ENCODE results near the gene TRIML2.

TRIML2 gene, protein sequence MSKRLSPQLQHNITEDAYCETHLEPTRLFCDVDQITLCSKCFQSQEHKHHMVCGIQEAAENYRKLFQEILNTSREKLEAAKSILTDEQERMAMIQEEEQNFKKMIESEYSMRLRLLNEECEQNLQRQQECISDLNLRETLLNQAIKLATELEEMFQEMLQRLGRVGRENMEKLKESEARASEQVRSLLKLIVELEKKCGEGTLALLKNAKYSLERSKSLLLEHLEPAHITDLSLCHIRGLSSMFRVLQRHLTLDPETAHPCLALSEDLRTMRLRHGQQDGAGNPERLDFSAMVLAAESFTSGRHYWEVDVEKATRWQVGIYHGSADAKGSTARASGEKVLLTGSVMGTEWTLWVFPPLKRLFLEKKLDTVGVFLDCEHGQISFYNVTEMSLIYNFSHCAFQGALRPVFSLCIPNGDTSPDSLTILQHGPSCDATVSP

DNA sequence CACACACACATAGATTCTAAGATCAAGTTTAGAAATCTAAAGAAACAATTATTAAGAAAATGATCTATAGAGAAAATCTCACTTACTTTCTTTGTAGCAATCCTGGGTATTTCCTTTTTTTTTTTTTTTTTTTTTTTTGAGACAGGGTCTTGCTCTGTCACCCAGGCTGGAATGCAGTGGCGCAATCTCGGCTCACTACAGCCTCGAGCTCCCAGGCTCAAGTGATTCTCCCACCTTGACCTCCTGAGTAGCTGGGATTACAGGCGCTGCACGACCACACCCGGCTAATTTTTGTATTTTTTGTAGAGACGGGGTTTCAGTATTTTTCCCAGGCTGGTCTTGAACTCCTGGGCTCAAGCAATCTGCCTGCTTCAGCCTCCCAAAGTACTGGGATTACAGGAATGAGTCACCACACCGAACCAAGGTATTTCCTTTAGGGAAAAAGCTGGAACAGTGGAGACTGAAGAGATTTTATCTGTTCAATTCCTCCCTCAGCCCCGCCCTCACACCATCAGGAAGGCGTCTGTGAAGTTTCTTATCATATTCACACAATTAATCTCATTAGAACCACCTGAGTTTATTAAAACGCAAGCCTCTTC is at the start of gene TRIML2:
Gene TRIML2 (minus strand): TSS at position 447 of the 599 bp plus-strand sequence. CDS start 4,235 bp downstream, outside the sequence.
- DNase-seq (ENCODE audit: low read depth): no peak

DNA sequence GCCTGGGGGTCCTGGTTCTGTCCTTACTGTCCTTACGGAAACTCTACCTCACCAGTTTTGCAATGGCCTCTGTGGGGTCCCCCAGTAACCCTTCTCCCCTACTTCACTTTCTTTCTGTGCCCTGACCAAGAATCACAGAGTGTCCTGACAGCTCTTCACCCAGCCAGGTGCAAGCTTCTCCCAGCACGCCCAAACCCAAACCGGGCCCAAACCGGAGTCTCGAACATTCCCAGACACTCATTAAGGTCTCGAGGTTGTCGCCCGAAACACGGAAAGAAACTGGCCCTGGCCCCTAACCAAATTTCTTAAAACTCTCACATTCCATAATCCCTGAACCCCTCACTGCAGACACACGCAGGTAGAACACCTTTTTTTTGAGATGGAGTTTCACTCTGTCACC is 48.9 kb upstream of the TRIML2 start:
- DNase-seq (ENCODE audit: low read depth): no peak

DNA sequence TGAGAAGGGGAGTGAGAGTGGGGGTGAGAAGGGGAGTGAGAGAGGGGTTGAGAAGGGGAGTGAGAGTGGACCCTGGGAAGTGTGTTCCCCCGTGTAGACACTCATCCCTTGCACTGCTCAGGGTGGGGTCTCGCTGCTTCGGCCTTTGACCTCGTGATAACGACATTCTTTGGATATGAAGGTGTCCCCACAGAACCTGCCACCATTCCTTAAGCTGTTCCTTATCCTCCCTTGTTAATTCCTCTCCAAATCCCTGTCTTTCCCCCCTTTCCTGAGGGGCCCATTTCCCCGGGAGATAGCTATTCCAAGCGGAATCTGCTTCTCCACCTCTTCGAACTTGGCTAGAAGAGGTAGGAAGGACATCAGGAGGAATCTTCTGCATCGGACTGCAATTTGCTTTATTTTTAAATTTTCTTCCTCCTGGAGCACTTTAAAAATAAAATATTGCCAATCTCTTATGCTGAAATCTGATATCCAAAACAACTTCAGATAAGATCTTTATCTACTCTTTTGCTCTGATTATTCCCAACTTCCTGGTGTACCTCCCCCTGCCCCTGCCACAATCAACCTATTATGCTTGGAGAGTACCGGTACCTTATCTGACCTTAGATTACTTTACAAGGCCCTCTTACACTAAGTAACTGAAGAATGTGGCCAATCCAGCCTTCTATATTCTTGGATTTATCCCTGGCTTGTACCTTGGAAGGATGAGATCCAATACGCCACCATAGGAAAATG is 45.4 kb upstream of the TRIML2 start:
- no peak for DNase-seq (ENCODE audit: low read depth)

DNA sequence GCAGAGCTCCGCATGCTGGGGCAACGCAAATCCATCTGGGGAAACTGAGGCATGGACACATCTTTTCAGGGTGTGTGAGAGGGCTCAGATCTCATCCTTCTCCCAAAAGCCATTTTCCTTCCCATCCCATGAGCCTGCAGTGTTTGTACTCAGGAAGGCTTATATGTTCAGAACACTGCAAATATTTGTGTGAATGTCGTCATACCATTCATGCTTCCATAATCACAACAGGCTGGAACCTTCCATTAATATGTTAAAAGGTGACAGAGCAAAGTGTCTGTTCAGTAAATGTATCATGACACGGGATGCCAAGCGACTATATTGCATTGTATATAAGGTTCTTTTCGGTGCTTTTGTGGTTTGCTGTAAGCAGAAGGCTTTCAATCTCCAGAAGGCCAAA is 38.4 kb upstream of the TRIML2 start:
- DNase-seq (ENCODE audit: low read depth): no peak

DNA sequence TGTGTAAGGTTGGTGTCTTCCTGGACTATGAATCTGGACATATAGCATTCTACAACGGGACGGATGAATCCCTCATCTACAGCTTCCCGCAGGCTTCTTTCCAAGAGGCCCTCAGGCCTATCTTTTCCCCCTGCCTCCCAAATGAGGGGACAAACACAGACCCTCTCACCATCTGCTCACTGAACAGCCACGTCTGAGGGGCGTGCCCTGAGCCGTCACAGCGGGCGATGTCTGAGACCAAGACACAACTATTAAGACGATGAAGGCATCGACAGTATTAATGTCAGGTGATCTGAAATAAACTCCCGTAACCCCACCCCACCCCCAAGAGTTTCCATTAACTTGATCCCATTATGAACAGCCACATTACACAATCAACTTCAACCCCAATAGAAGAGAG is 37.8 kb upstream of the TRIML2 start:
- no peak for DNase-seq (ENCODE audit: low read depth)

DNA sequence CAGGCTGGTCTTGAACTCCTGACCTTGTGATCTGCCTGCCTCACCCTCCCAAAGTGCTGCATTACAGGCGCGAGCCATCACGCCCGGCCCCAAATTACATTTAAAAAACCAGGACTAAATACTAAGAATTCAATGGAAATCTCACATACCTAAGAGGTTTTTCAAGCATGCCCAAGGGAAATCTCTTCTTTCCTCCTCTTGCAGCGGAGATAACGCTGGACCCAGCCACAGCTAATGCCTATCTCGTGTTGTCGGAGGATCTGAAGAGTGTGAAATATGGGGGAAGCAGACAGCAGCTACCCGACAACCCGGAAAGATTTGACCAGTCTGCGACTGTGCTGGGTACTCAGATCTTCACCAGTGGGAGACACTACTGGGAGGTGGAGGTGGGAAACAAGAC is 37.2 kb upstream of the TRIML2 start:
- DNase-seq (ENCODE audit: low read depth): no peak

DNA sequence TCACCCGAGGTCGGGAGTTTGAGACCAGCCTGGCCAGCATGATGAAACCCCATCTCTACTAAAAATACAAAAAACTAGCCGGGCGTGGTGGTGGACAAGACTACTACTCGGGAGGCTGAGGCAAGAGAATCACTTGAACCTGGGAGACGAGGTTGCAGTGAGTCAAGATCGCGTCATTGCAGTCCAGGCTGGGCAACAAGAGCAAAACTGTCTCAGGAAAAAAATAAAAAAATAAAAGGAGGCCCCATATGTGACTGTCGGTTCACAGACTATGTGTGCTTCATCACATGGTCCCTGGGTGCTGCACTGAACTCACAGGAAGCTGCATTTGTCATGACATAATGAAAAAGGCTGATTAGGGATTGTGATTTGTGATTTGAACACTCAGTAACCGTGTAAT is 36.2 kb upstream of the TRIML2 start:
- no peak for DNase-seq (ENCODE audit: low read depth)

DNA sequence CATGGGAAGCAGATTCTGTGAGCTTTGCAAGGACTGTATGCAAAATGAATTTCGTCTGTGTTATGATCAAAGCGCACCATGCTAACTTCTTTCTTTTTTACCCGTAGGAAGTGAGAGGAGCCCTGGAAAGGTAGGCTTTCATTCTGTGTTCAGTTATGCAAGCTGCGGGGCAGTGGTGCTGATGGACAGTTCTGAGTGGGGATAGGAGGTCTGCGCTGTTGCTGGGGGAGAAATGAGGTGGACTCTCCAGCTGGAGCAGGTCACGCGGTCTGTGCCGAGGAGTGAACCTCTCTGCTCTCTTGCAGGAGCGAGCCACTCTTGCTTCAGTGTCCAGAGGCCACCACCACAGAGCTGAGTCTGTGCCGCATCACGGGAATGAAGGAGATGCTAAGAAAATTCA is 34.3 kb upstream of the TRIML2 start:
- no peak for DNase-seq (ENCODE audit: low read depth)

DNA sequence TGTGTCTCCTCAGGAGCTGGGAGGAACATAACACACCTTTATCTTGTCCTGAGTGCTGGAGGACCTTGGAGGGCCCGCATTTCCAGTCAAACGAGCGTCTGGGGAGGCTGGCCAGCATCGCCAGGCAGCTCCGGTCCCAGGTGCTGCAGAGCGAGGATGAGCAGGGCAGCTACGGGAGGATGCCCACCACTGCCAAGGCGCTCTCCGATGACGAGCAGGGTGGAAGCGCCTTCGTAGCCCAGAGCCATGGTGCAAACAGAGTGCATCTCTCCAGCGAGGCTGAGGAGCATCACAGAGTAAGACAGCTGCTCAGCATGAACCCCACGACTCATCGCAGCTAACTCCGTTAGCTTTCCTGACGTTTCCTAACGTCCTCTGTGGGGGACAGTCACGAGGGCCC is 30.3 kb upstream of the TRIML2 start:
- no peak for DNase-seq (ENCODE audit: low read depth)

DNA sequence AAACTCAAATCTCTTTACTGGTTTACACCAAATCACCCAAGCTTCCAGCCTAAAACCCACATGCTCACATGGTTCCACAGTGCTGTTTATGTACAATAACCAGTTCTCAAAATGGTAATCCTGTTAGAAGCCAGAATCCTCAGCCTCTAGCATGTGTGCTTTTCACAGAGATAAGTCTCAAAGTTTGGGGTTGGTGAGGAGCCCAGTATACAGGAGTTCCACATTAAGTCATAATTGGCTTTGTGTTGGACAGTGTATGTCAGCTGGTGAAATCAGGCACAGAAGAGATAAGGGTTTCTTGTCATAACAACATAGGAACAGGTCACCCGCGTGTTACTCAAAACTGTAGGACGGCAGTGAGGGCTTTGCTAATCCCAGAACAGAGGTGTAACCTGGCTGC is 29.7 kb upstream of the TRIML2 start, which contains the start of gene TRIML1:
Gene TRIML1 (plus strand): TSS at position 301 of the 400 bp plus-strand sequence. CDS start 118 bp downstream, outside the sequence.
- DNase-seq (ENCODE audit: low read depth): no peak

DNA sequence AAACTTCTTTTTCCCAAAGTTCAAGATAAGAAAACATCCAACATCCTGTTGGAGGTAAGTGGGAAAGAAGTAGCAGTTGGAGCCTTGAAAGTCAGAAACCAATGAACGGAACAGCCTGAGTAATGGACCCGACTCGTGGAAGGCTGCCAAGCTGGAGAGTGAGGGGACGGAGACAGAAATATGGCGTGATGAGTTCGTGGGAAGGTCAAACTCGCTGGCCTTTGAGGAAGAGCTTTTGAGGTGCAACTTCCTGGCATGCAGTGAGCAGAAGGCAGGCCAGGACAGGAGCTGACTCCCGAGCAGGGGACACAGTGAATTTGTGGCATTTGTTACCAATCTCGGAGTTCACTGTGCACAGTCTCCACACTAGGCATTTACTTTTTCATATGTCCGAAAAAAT is 28.8 kb upstream of the TRIML2 start:
- DNase-seq (ENCODE audit: low read depth): no peak

DNA sequence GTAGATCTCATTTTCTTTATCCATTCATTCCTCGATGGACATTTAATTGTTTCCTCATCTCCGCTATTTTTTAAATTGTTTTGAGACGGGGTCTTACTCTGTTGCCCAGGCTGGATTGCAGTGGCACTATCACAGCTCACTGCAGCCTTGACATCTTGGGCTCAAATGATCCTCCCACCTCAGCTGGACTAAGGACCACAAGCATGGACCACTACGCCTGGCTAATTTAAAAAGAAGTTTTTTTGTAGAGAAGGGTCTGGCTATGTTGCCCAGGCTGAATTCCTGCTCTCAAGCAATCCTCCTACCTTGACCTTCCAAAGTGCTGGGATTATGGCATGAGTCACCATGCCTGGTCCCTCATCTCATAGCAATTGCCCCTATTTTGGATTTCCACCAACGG is 22.8 kb upstream of the TRIML2 start:
- no peak for DNase-seq (ENCODE audit: low read depth)

DNA sequence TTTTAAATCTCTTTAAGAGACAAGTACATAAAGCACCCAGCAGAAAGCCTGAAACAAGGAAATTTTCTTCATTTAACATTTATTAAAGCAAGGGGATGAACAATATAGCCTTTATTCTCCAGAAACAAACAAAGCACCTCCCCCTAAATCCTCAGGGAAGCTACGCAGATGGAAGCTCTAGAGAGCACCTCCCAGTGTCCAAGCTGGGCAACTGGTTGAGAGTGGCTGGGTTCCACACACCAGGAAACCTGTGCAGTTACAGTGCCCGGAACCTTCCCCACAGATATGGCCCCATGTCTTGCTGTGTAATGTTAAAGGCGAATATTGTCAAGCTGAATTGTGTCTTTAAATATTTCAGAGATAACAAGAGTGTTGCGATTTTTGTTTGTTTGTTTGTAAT is 21.0 kb upstream of the TRIML2 start:
- DNase-seq (ENCODE audit: low read depth): no peak

DNA sequence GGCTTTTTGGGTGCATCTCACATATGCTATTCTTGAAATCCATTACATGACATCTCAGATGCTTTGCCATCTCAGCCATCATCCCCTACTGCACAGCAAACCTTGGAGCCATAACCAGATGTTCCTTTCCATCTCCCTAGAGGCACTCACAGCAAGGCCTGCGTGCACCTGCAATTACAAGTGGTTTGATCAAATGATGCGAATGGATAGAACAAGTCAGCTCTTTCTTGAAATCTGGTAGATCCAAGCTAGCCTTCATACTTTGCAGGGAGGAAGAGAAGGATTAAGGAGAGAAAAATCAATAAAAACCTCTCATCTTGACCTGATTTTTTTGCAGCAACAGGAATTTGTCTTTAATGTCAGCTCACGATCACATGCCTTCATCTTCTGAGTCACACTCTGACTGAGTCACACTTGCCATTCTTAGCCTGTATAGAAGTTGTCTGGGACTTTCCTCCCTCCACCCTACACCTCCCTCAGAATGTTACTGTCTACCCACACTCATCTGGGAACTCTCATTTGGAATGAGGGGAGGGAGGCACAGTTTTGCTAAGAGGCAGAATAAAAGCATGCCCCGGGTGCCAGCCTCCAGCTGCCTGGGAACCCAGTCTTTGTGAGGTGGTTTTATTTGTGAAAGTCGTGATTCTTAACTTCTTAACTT is 17.9 kb upstream of the TRIML2 start:
- DNase-seq (ENCODE audit: low read depth): peak; percentile 61

DNA sequence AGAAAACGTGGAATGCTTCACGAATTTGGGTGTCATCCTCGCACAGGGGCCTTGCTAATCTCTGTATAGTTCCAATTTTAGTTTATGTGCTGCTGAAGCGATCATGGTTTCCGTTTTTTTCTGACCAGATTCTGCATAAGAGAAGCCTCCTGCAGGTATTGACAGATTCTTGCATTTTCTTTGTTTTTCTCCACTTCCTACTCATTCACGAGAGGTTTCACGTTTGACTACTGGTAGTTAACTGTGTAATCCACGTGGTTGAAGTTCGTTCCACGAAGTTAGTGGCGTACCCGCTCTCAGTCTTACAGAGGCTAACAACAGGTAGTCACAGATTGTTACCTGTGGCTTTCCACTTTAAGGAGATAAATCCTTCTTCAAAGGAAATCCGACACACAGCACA is 12.1 kb upstream of the TRIML2 start:
- DNase-seq (ENCODE audit: low read depth): no peak

DNA sequence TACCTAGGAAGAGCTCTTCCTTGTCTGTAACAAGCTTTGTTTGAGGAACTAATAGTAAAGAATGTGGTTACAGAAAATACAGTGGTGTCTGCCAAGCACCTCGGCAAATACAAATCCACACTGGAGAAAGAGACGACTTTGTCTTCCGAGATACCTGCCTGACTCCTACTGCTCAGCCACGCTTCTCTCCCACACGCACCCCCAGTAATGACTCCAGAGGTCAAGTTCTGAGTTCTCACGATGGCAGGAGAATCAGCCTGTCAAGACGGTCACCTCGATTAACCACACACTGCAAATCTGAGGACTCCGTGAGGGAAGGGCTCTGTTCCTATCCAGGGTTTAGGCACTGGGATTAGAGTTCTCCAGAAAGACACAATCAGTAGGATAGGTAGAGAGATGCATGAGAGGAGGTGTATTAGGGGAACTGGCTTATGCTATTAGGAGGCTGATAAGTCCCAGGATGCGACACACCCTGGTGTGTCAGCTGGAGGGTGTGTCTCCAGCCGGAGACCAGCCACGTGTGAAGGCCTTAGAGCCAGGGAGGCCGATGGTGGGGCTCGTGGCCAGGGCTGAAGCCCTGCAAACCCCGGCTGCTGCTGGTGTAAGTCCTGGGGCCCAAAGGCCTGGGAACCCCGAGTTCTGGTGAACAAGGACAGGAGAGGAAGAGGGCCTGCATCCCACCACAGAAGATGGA is 8.4 kb upstream of the TRIML2 start:
- no peak for DNase-seq (ENCODE audit: low read depth)

DNA sequence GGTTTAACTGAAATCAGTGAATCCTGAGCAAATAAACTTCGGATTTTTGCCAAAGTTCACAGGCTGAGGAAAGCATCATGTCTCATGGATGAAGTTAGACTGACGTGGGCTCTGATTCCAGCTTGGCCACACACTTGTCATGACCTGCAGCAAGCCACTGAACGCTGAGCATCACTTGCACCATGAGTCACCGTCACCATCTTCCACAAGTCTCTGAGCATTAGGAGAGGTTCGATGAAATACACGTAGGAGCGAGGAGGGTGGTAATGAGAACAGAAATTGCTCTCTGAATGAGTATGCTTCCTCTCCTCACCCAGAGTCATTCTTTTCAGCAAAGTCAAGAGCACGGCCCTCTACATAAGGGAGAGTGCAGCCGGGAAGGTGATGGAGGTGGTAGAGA is 3.8 kb upstream of the TRIML2 start:
- no peak for DNase-seq (ENCODE audit: low read depth)

DNA sequence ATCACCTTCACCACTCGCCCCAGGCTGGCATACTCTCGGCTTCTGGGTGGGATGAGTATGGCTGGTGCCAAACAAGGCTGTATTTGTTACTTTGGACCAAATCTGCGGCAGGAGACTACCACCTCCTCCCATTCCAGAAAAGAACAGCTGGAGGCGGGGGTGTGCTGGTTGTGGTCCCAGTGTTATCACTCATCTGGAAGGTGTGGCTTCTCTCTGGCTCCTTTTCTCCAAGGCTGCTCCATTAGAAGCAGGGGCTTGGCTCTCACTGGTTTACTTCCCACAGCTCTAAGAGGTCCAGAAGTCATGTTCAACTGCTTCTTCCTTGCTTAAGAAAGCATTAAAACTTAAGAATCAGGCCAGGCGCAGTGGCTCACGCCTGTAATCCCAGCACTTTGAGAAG is 2.6 kb upstream of the TRIML2 start:
- DNase-seq (ENCODE audit: low read depth): no peak

DNA sequence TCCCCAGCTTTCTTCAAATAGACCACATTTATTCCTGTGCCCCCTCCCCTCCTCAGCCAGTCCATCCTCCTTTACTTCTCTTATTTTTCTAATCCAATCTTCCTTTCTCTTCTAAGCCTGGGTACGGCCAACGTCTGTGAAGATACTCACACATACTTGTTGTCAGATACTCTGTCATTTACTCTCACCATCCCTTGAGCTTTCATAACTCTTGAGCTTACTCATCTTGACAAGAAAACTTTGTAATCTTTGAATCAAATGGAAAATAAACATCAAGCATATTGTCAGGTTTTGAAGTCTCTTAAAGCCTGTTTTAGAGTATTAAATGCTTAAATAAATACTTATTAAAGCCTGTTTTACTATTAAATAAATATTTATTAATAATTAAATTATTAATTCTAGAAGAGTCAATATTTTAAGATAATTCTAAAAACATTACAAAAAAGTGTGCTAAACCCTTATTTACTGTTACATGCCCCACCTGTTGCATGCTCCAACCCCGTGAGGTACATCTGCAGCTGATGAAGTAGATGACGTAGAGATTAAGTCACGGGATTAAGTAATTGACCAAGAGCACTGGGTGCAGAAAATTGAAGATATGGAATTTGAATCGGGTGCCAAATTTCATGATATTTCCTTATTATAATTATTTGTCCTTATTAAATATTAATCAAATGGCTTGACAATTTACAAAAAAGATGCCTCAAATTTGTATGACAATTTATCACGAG is 1.5 kb upstream of the TRIML2 start:
- no peak for DNase-seq (ENCODE audit: low read depth)

DNA sequence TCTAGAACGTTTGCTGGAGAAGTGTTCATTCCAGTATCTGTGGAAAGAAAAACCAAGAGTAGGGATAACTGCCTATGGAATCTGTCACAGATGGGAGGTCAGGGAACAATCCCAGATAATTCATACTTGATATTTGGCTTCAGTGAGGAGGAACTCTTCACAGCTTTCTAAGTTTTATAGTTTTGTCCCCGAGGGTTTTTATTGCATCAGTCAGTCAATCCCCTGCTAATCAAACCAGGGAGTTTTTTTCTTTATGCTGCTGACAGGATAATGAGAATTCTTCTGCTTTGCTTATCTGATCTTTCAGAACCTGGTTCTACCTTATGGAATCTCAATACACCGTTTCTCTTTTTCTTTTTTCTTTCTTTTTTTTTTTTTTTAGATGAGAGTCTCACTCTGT is 633 bp upstream of the TRIML2 start:
- DNase-seq (ENCODE audit: low read depth): no peak

Data from fibroblast of the conjunctiva (primary cell).